ENCODE measurements around the gene CDC42SE2.

CDC42SE2 gene

DNA sequence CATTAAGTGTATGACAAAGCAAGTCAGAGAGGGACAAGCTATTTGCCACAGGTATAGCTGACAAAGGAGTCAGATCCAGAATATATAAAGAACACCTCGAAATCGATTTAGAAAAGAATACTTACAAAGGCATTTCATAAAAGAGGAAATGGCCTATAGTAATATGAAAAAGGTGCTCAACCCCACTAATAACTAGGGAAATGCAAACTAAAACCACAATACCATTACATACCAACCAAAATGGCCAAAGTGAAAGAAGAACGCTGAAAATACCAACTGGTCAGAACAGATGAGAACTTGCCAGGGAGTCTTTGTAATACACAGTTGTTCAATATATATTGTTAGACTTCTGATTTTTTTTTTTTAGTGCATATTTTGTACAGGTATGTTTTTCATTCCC, 152.9 kb downstream of the CDC42SE2 start:
- Histone ChIP-seq H3K4me3 (ENCODE audit: low read depth, low read length) (no peak overlapping the region), H3K9ac (no peak overlapping the region), H3K4me1 (no peaks in the 10 kb centered on the region), H3K4me2 (ENCODE audit: low read length) (no peak overlapping the region), H3K79me2 (no peaks in the 10 kb centered on the region), H3K27me3 (ENCODE audit: control insufficient read depth, insufficient read depth, low read length) (no peaks in the 10 kb centered on the region), H2AFZ (no peak overlapping the region), H3K36me3 (ENCODE audit: control insufficient read depth, insufficient read depth, low read length) (no peaks in the 10 kb centered on the region), H3K27ac (no peak overlapping the region), H3K9me3 (ENCODE audit: control insufficient read depth, low read length) (no peaks in the 10 kb centered on the region)
- TF ChIP-seq, protein P1, sequence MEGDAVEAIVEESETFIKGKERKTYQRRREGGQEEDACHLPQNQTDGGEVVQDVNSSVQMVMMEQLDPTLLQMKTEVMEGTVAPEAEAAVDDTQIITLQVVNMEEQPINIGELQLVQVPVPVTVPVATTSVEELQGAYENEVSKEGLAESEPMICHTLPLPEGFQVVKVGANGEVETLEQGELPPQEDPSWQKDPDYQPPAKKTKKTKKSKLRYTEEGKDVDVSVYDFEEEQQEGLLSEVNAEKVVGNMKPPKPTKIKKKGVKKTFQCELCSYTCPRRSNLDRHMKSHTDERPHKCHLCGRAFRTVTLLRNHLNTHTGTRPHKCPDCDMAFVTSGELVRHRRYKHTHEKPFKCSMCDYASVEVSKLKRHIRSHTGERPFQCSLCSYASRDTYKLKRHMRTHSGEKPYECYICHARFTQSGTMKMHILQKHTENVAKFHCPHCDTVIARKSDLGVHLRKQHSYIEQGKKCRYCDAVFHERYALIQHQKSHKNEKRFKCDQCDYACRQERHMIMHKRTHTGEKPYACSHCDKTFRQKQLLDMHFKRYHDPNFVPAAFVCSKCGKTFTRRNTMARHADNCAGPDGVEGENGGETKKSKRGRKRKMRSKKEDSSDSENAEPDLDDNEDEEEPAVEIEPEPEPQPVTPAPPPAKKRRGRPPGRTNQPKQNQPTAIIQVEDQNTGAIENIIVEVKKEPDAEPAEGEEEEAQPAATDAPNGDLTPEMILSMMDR (IDR thresholded peaks at IDR 0.05) = no peak

DNA sequence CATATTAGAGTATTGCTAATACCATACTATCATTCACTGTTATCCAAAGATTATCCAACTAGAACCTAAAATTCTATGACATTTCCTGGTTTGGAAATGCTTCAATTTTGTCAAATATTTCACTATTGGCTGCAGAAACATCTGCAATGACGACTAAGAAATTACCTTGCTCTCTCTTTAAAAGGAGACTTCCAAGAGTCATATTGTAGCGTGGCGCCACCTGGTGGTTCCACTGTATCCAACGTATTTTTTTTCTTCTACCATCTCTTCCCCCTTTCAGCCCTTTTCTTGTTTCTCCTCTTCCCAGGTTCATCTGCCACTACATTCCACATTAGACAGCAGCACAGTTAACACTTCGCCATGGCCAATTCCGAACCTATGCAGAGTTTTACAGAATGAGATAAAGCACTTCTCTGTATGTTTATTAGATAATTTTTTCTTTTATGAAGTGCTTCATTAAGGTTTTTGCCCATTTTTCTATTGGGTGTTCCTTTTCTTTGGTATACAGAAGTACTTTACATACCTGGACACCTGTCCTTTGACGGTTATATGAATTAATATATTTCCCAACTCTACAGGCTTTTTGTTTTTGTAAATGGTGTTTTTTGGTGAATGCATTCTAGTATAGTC, 153.5 kb downstream of the CDC42SE2 start:
- Histone ChIP-seq H3K4me1 (no peaks in the 10 kb centered on the region), H3K36me3 (ENCODE audit: control insufficient read depth, insufficient read depth, low read length) (no peaks in the 10 kb centered on the region), H3K9ac (no peak overlapping the region), H3K27ac (no peak overlapping the region), H3K4me3 (ENCODE audit: low read depth, low read length) (no peak overlapping the region), H3K27me3 (ENCODE audit: control insufficient read depth, insufficient read depth, low read length) (no peaks in the 10 kb centered on the region), H2AFZ (no peak overlapping the region), H3K9me3 (ENCODE audit: control insufficient read depth, low read length) (no peaks in the 10 kb centered on the region), H3K4me2 (ENCODE audit: low read length) (no peak overlapping the region), H3K79me2 (no peaks in the 10 kb centered on the region)
- TF ChIP-seq, protein P1 (IDR thresholded peaks at IDR 0.05) = peak; percentile 89

DNA sequence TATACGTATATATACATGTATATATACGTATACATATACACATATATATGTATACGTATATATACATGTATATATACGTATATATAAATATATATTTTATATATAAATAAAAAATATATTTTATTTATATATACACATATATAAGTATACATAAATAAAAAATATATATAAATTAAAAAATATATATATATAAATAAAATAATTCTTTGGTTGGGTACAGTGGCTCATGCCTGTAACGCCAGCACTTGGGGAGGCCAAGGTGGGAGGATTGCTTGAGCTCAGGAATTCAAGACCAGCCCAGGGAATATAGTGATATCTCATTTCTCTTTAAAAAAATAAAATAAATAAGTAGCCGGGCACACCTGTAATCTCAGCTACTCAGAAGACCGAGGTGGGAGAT, 155.0 kb downstream of the CDC42SE2 start:
- H3K27ac ChIP-seq = no peak overlapping the region
- no peaks in the 10 kb centered on the region for H3K27me3 ChIP-seq (ENCODE audit: control insufficient read depth, insufficient read depth, low read length)
- H3K4me1 ChIP-seq = no peaks in the 10 kb centered on the region
- H3K36me3 ChIP-seq (ENCODE audit: control insufficient read depth, insufficient read depth, low read length) = no peaks in the 10 kb centered on the region
- no peak overlapping the region for H2AFZ ChIP-seq
- H3K79me2 ChIP-seq = no peaks in the 10 kb centered on the region
- no peak overlapping the region for H3K9ac ChIP-seq
- H3K4me2 ChIP-seq (ENCODE audit: low read length) = no peak overlapping the region
- H3K4me3 ChIP-seq (ENCODE audit: low read depth, low read length) = no peak overlapping the region
- no peaks in the 10 kb centered on the region for H3K9me3 ChIP-seq (ENCODE audit: control insufficient read depth, low read length)
- TF ChIP-seq, protein P1 (IDR thresholded peaks at IDR 0.05) = no peak

DNA sequence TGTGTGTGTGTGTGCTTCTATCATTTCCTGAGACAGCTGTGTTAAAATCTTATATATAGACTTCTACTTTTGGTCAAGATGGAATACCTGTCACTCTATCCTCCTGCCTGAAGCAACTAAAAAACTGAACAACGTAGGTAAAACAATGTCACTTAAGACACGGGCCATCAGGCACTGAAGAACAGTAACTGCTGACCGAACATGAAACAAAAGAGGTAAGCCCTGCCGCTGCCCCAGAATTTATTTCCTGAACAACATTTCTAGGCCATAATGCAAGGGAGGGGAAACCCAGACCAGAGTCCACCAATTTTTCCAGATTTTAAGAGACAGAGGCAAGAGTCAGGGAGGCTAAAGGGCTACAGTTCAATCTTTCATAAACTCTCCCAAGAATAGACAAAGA, 156.0 kb downstream of the CDC42SE2 start:
- TF ChIP-seq, protein P1 (IDR thresholded peaks at IDR 0.05) = no peak
- Histone ChIP-seq H2AFZ (no peak overlapping the region), H3K79me2 (no peaks in the 10 kb centered on the region), H3K36me3 (ENCODE audit: control insufficient read depth, insufficient read depth, low read length) (no peaks in the 10 kb centered on the region), H3K4me3 (ENCODE audit: low read depth, low read length) (no peak overlapping the region), H3K9ac (no peak overlapping the region), H3K27me3 (ENCODE audit: control insufficient read depth, insufficient read depth, low read length) (no peaks in the 10 kb centered on the region), H3K9me3 (ENCODE audit: control insufficient read depth, low read length) (no peaks in the 10 kb centered on the region), H3K27ac (no peak overlapping the region), H3K4me1 (no peaks in the 10 kb centered on the region), H3K4me2 (ENCODE audit: low read length) (no peak overlapping the region)

DNA sequence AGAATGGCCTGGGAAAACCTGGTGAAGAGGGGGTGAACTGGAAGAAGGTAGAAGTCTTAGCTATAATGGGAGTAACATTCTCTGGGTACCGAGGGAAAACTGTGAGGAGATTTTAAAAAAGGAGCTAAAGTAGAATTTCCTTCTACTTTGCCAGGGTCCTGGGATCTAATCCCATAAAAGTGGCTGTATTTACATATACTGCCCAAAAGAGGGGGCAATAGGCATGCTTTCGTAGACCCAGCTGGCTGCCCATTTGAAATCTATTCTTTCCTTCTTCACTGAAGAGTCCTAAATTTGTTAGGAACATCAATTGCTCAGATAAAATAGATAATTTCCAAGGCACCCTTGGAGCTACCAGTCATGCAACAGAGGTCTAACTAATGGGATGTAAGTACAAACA, 159.2 kb downstream of the CDC42SE2 start:
- no peak overlapping the region for H3K9ac ChIP-seq
- H3K9me3 ChIP-seq (ENCODE audit: control insufficient read depth, low read length) = no peaks in the 10 kb centered on the region
- no peak overlapping the region for H3K4me3 ChIP-seq (ENCODE audit: low read depth, low read length)
- H3K27me3 ChIP-seq (ENCODE audit: control insufficient read depth, insufficient read depth, low read length) = no peaks in the 10 kb centered on the region
- H3K4me1 ChIP-seq = no peaks in the 10 kb centered on the region
- H3K27ac ChIP-seq = no peak overlapping the region
- TF ChIP-seq, protein P1 (IDR thresholded peaks at IDR 0.05) = peak; percentile 32
- no peaks in the 10 kb centered on the region for H3K36me3 ChIP-seq (ENCODE audit: control insufficient read depth, insufficient read depth, low read length)
- H3K4me2 ChIP-seq (ENCODE audit: low read length) = no peak overlapping the region
- no peaks in the 10 kb centered on the region for H3K79me2 ChIP-seq
- no peak overlapping the region for H2AFZ ChIP-seq
